22Rv1 (cell line): ENCODE measurements around the gene YWHAG.

ENCODE experiments used
- ZFX ChIP-seq: fragments of 450-650 bp; IDR thresholded peaks from 2 replicates; pipeline ENCODE4 v1.6.1; 2017; ENCODE audit warnings: antibody characterized with exemption, borderline replicate concordance
- TF ChIP-seq, protein P1 (sequence below): fragments of 450-650 bp; IDR thresholded peaks from 2 replicates; pipeline ENCODE4 v1.5.1; 2017; ENCODE audit warnings: mild to moderate bottlenecking

- TF ChIP-seq, protein P1, sequence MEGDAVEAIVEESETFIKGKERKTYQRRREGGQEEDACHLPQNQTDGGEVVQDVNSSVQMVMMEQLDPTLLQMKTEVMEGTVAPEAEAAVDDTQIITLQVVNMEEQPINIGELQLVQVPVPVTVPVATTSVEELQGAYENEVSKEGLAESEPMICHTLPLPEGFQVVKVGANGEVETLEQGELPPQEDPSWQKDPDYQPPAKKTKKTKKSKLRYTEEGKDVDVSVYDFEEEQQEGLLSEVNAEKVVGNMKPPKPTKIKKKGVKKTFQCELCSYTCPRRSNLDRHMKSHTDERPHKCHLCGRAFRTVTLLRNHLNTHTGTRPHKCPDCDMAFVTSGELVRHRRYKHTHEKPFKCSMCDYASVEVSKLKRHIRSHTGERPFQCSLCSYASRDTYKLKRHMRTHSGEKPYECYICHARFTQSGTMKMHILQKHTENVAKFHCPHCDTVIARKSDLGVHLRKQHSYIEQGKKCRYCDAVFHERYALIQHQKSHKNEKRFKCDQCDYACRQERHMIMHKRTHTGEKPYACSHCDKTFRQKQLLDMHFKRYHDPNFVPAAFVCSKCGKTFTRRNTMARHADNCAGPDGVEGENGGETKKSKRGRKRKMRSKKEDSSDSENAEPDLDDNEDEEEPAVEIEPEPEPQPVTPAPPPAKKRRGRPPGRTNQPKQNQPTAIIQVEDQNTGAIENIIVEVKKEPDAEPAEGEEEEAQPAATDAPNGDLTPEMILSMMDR: no peak
- TF ChIP-seq ZFX: no peak
Observed at GRCh38 chr7:76316984-76317781, 41.6 kb downstream of the YWHAG start.
